GM19438 (cell line): ENCODE data around the gene FAM124A.

Experiments
- ATAC-seq: cut with Tn5 transposase; IDR thresholded peaks from one replicate; pipeline ENCODE4 v1.9.1; 2021; ENCODE audit warnings: low read depth; ENCODE audit not compliant: unreplicated experiment

The FAM124A gene

GRCh38 chr13:51220706-51221105, 1.5 kb upstream of the FAM124A start:
- no peak for ATAC-seq

- no peak for ATAC-seq
Observed at GRCh38 chr13:51221108-51221507, 1.1 kb upstream of the FAM124A start.

GRCh38 chr13:51221674-51222036, 543 bp upstream of the FAM124A start:
- no peak for ATAC-seq

GRCh38 chr13:51222686-51223559, 725 bp downstream of the FAM124A start:
- no peak for ATAC-seq

GRCh38 chr13:51223560-51224270, 1.5 kb downstream of the FAM124A start:
- ATAC-seq: no peak

GRCh38 chr13:51225029-51225428, 2.8 kb downstream of the FAM124A start:
- no peak for ATAC-seq

- no peak for ATAC-seq
Observed at GRCh38 chr13:51227404-51227803, 5.2 kb downstream of the FAM124A start.

GRCh38 chr13:51229101-51229719, 7.0 kb downstream of the FAM124A start:
- no peak for ATAC-seq

- ATAC-seq: no peak
Observed at GRCh38 chr13:51229731-51230130, 7.5 kb downstream of the FAM124A start.

GRCh38 chr13:51230477-51231105, 8.4 kb downstream of the FAM124A start:
- ATAC-seq: no peak

GRCh38 chr13:51231456-51231855, 9.3 kb downstream of the FAM124A start:
- no peak for ATAC-seq

- ATAC-seq: no peak
Observed at GRCh38 chr13:51232328-51232727, 10.1 kb downstream of the FAM124A start.

GRCh38 chr13:51233117-51233826, 11.1 kb downstream of the FAM124A start:
- no peak for ATAC-seq

- no peak for ATAC-seq
Observed at GRCh38 chr13:51234676-51235075, 12.5 kb downstream of the FAM124A start.

- no peak for ATAC-seq
Observed at GRCh38 chr13:51235186-51235585, 13.0 kb downstream of the FAM124A start.

GRCh38 chr13:51235756-51236490, 13.7 kb downstream of the FAM124A start:
- no peak for ATAC-seq

- ATAC-seq: no peak
Observed at GRCh38 chr13:51236491-51236792, 14.2 kb downstream of the FAM124A start.

- ATAC-seq: no peak
Observed at GRCh38 chr13:51237386-51237785, 15.2 kb downstream of the FAM124A start.

GRCh38 chr13:51237887-51238286, 15.7 kb downstream of the FAM124A start:
- no peak for ATAC-seq

- ATAC-seq: no peak
Observed at GRCh38 chr13:51240178-51240577, 18.0 kb downstream of the FAM124A start.
